ENCODE measurements around the gene MOAP1. TPM values are rescaled to one million over a fixed set of nuclear protein-coding genes. Genes with fewer than 3 reads are reported as not detected.
"Not testable (repeated sequence)": the region's sequence is repeated elsewhere in the genome, so short reads cannot be mapped to it uniquely, and the experiment has no call there.

Gene MOAP1
- polyA plus RNA-seq, 1 experiment = 21.0 TPM

- Histone ChIP-seq H3K9me3 (ENCODE audit: control insufficient read depth, insufficient read depth, low read length) (no peaks in the 10 kb centered on the region), H3K4me3 (ENCODE audit: low read depth, low read length) (peak overlapping the region; percentile 98), H3K27ac (ENCODE audit: low read depth, low read length) (no peak overlapping the region), H3K27me3 (ENCODE audit: control insufficient read depth, insufficient read depth, low read length) (no peaks in the 10 kb centered on the region)
- no peak for DNase-seq (ENCODE audit: low read depth, low spot score)
- ChIA-PET POLR2A (interaction anchor here (1.9 kb wide), 1 partner anchor 9 kb away, joined by 10 read pairs; no protein-coding TSS in a partner anchor), CTCF (interaction anchor here (0.9 to 3.8 kb wide), 4 partner anchors 8 to 71 kb away, joined by 3 to 13 read pairs (median 6); partner anchors contain the start of genes GON7 and UBR7)
- no peak for TF ChIP-seq CTCF (IDR thresholded peaks at IDR 0.05; ENCODE audit: low read depth, low read length)
These were observed 940 bp downstream of the MOAP1 start for GRCh38 chr14:93183596-93184317.

DNA sequence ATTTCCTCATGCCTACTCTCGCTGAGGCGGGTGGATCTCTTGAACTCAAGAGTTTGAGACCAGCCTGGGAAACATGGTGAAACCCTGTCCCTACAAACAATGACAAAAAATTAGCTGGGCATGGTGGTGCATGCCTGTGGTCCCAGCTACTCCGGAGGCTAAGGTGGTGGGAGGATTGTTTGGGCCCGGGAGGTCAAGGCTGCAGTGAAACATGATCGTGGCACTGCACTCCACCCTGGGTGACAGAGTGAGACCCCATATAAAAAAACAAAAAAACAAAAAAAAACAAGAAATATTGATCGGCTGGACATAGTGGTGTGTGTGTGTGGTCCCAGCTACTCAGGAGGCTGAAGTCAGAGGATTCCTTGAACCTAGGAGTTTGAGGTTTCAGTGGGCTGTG is 9.2 kb downstream of the MOAP1 start:
- no peak for DNase-seq (ENCODE audit: low read depth, low spot score)
- Histone ChIP-seq H3K27ac (ENCODE audit: low read depth, low read length) (no peak overlapping the region), H3K27me3 (ENCODE audit: control insufficient read depth, insufficient read depth, low read length) (no peaks in the 10 kb centered on the region), H3K4me3 (ENCODE audit: low read depth, low read length) (no peak overlapping the region), H3K9me3 (ENCODE audit: control insufficient read depth, insufficient read depth, low read length) (no peaks in the 10 kb centered on the region)
- no peak for TF ChIP-seq CTCF (IDR thresholded peaks at IDR 0.05; ENCODE audit: low read depth, low read length)
- CTCF ChIA-PET = interaction anchor here (1.3 to 5.9 kb wide), 4 partner anchors 15 to 223 kb away, joined by 4 to 72 read pairs (median 9); partner anchors contain the start of gene ITPK1
- POLR2A ChIA-PET = interaction anchor here (2.9 kb wide), 1 partner anchor 9 kb away, joined by 10 read pairs; the partner anchor contains the start of genes LYSET and MOAP1

DNA sequence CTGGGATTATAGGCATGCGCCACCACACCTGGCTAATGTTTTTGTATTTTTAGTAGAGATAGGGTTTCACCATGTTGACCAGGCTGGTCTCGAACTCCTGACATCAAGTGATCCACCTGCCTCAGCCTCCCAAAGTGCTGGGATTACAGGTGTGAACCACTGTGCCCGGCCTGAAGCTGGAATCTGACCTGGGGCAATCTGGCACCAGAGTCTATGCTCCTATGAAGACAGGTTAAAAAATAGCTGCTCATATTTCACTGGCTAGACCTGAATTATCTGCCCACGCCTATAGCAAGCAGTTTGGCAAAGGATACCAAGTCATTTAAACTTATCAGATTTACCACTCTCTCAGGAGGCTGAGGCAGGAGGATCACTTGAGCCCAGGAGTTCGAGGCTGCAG is 10.0 kb downstream of the MOAP1 start:
- not testable (repeated sequence) for H3K27me3 ChIP-seq (ENCODE audit: control insufficient read depth, insufficient read depth, low read length); DNase-seq (ENCODE audit: low read depth, low spot score); H3K9me3 ChIP-seq (ENCODE audit: control insufficient read depth, insufficient read depth, low read length); H3K4me3 ChIP-seq (ENCODE audit: low read depth, low read length); H3K27ac ChIP-seq (ENCODE audit: low read depth, low read length)
- CTCF ChIA-PET = interaction anchor here (3.8 to 5.9 kb wide), 2 partner anchors 61 to 62 kb away, joined by 20 to 72 read pairs; partner anchors contain the start of gene ITPK1
- POLR2A ChIA-PET = interaction anchor here (0.6 to 2.9 kb wide), 2 partner anchors 10 to 380 kb away, joined by 4 to 10 read pairs; partner anchors contain the start of genes LYSET and MOAP1

GRCh38 chr14:93173943-93174395 is 10.7 kb downstream of the MOAP1 start:
- CTCF ChIA-PET = interaction anchor here (3.8 kb wide), 1 partner anchor 61 kb away, joined by 20 read pairs; no protein-coding TSS in a partner anchor

GRCh38 chr14:93171376-93171775 is 13.3 kb downstream of the MOAP1 start:
- no peaks in the 10 kb centered on the region for H3K9me3 ChIP-seq (ENCODE audit: control insufficient read depth, insufficient read depth, low read length)
- ChIA-PET CTCF (interaction anchor here (3.8 kb wide), 1 partner anchor 58 kb away, joined by 20 read pairs; no protein-coding TSS in a partner anchor), POLR2A (no interaction called here)
- DNase-seq (ENCODE audit: low read depth, low spot score) = no peak
- no peak overlapping the region for H3K27ac ChIP-seq (ENCODE audit: low read depth, low read length)
- H3K27me3 ChIP-seq (ENCODE audit: control insufficient read depth, insufficient read depth, low read length) = no peaks in the 10 kb centered on the region
- H3K4me3 ChIP-seq (ENCODE audit: low read depth, low read length) = no peak overlapping the region
- no peak for TF ChIP-seq CTCF (IDR thresholded peaks at IDR 0.05; ENCODE audit: low read depth, low read length)

More at GRCh38 chr14:93173943-93174395, 10.7 kb downstream of the MOAP1 start:
- POLR2A ChIA-PET = interaction anchor here (2.9 kb wide), 1 partner anchor 11 kb away, joined by 10 read pairs; the partner anchor contains the start of genes LYSET and MOAP1
- no peak overlapping the region for H3K4me3 ChIP-seq (ENCODE audit: low read depth, low read length)
- DNase-seq (ENCODE audit: low read depth, low spot score) = no peak
- H3K9me3 ChIP-seq (ENCODE audit: control insufficient read depth, insufficient read depth, low read length) = no peaks in the 10 kb centered on the region
- TF ChIP-seq CTCF (IDR thresholded peaks at IDR 0.05; ENCODE audit: low read depth, low read length) = no peak
- H3K27ac ChIP-seq (ENCODE audit: low read depth, low read length) = no peak overlapping the region
- H3K27me3 ChIP-seq (ENCODE audit: control insufficient read depth, insufficient read depth, low read length) = no peaks in the 10 kb centered on the region

DNA sequence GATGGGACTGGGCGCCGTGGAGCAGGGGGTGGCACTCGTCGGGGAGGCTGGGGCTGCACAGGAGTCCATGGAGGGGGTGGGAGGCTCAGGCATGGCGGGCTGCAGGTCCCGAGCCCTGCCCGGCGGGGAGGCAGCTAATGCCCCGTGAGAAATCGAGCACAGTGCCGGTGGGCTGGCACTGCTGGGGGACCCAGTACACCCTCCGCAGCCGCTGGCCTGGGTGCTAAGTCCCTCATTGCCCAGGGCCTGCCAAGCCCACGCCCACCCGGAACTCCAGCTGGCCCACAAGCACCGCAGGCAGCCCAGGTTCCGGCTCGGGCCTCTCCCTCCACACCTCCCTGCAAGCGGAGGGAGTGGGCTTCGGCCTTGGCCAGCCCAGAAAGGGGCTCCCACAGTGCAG is 14.6 kb downstream of the MOAP1 start:
- H3K27ac ChIP-seq (ENCODE audit: low read depth, low read length); H3K9me3 ChIP-seq (ENCODE audit: control insufficient read depth, insufficient read depth, low read length); H3K27me3 ChIP-seq (ENCODE audit: control insufficient read depth, insufficient read depth, low read length); H3K4me3 ChIP-seq (ENCODE audit: low read depth, low read length); POLR2A ChIA-PET; DNase-seq (ENCODE audit: low read depth, low spot score): not testable (repeated sequence)
- CTCF ChIA-PET = interaction anchor here (1.1 to 3.2 kb wide), 3 partner anchors 9 to 57 kb away, joined by 3 to 14 read pairs (median 9); no protein-coding TSS in a partner anchor

- POLR2A ChIA-PET; H3K9me3 ChIP-seq (ENCODE audit: control insufficient read depth, insufficient read depth, low read length); DNase-seq (ENCODE audit: low read depth, low spot score); H3K27me3 ChIP-seq (ENCODE audit: control insufficient read depth, insufficient read depth, low read length); H3K27ac ChIP-seq (ENCODE audit: low read depth, low read length); H3K4me3 ChIP-seq (ENCODE audit: low read depth, low read length): not testable (repeated sequence)
- CTCF ChIA-PET = interaction anchor here (0.7 to 3.2 kb wide), 4 partner anchors 8 to 56 kb away, joined by 3 to 14 read pairs (median 6); no protein-coding TSS in a partner anchor
These were observed 15.1 kb downstream of the MOAP1 start for GRCh38 chr14:93169619-93170018.

DNA sequence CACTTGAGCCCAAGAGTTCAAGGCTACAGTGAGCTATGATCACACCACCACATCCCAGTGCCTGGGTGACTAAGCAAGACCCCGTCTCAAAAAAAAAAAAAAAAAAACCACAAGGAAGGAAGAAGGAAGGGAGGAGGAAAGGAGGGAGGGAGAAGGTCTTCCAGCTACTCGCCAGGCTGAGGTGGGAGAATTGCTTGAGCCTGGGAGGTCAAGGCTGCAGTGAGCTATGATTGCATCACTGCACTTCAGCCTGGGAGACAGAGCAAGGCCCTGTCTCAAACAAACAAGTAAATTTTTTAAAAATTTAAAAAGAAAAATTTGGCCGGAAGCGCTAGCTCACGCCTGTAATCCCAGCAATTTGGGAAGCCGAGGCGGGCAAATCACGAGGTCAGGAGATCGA is 16.1 kb downstream of the MOAP1 start:
- CTCF ChIA-PET = interaction anchor here (0.7 to 3.2 kb wide), 3 partner anchors 10 to 55 kb away, joined by 5 to 14 read pairs (median 9); no protein-coding TSS in a partner anchor
- H3K4me3 ChIP-seq (ENCODE audit: low read depth, low read length); POLR2A ChIA-PET; H3K9me3 ChIP-seq (ENCODE audit: control insufficient read depth, insufficient read depth, low read length); H3K27me3 ChIP-seq (ENCODE audit: control insufficient read depth, insufficient read depth, low read length); H3K27ac ChIP-seq (ENCODE audit: low read depth, low read length); DNase-seq (ENCODE audit: low read depth, low spot score): not testable (repeated sequence)
